NCI-H2196 (cell line): Measurements from ENCODE around the gene MAVS.
"Not testable (repeated sequence)": the region's sequence is repeated elsewhere in the genome, so short reads cannot be mapped to it uniquely, and the experiment has no call there.

Source experiments
- DNase-seq: peaks from one replicate; lab custom pipeline; 2025; ENCODE audit not compliant: unreplicated experiment; lab: John Stamatoyannopoulos, UW

MAVS gene

DNA sequence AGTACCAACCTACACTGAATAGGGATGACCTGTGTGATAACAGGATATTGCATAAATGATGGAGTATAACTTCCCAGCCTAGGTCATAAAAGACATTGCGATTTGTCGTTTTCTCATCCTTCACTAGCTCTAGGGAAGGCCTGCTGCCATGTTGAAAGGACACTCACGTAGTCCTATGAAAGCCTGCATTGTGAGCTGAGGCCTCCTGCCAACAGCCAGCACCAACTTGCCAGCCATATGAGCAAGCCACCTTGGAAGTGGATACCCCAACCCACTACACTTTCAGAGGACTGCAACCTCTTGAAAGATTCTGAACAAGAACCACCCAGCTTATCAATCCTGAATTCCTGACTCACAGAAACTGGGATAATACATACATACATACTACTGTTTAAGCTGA, 39.1 kb downstream of the MAVS start:
- no peak for DNase-seq

- no peak for DNase-seq
Measured at GRCh38 chr20:3887876-3888620, 41.4 kb downstream of the MAVS start.

DNA sequence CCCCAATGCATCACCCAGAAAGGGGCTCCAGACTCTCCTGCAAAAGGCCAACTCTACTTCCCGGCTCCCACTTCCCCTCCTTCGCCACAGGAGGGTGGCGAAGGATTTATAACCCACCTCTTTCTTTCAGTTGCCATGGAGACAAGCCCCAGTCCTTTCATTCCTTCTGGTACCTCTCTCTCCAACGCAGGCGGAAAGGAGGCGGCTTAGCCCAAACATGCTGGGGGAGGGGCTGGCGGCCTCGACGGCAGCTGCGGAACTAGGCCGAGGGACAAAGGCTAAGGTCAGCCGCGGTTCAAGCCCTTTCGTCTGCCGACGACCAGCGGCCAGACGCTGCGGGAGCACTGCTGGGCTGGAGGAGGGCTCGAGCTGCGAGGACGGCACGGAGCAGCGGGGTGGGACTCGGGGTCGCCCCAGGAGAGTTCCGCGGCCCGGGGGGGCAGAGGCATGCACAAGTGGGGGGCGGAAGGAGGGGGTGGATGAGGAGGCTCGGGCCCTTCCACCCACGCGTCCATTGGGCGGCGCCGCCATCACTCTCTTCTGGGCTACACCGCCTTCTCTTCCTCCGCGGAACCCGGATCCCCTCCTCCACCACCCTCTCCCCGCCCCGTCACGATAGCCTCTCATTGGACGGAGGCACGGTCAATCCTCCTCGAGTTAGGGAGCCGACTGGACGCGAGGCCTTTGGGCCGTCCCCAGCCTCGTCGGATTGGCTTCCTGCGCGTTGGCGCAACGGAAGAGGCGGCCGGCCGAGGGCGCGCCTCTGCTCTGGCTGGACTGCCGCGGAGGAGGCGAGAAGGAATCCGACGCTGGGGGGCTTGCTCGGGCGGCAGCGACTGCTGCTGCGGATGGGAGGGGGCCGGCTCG, 42.2 kb downstream of the MAVS start, which contains the start of gene PANK2:
Gene PANK2 (plus strand): TSS at position 766 of the 867 bp plus-strand sequence.
- peak; percentile 99 for DNase-seq

GRCh38 chr20:3889489-3890397, 43.1 kb downstream of the MAVS start:
- DNase-seq = no peak

DNA sequence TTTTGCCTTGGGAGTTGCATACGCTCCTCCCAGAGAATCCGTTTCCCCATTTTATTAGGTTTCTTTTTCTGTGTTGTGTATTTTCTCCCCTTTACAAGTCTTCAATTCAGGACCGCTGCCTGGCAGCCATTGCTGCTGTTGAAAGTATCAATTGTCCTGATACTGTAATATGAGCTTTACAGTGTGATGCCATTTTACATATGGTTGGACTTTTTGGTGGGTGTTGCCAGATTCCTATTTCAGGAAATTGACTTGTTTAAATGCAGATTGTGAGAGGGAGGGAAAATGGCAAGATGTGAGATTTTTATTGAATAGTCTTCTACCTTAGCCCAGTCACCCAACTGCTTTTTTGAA, 43.7 kb downstream of the MAVS start:
- no peak for DNase-seq

DNA sequence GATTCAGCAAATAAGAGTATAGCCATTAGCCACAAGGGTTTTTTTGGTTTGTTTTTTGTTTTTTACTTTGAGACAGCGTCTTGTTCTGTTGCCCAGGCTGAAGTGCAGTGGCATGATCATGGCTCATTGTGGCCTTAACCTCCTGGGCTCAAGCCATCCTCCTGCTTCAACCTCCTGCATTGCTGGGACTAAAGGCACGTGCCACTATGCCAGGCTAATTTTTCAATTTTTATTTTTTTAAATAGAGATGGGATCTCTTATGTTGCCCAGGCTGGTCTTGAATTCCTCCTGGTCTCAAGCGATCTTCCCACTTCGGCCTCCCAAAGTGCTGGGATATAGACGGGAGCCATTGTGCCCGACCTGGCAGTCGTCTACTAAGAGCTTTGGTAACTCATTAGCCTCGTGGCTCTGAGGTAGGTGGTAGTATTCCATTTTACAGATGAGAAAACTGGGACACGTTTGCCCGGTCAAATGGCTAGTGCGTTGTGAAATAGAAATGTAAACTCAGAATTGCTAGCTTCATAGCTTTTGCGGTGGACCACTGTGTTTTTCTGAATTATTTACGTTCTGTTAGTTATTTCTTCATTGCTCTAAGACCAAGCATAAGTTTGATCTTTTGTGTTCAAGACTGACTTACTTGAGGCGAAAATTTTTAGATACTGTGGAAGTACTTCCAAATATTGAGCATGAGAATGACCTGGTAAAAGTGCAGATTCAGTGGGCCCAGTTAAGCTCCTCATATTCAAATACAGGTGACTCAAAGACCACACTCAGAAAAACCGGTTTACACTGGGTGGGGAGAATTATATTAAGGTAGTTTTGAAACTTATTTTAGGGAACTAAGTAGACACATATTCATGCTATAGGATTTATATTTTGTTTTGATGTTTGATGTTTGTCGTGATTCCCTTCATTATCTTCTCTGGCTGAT, 44.6 kb downstream of the MAVS start:
- DNase-seq = no peak

- DNase-seq = no peak
Measured at GRCh38 chr20:3894796-3895195, 48.2 kb downstream of the MAVS start.

GRCh38 chr20:3896302-3896701, 49.7 kb downstream of the MAVS start:
- DNase-seq = no peak

- DNase-seq = no peak
Measured at GRCh38 chr20:3896853-3897583, 50.4 kb downstream of the MAVS start.

GRCh38 chr20:3898181-3898580, 51.5 kb downstream of the MAVS start:
- not testable (repeated sequence) for DNase-seq

GRCh38 chr20:3898639-3899038, 52.0 kb downstream of the MAVS start:
- DNase-seq = no peak

DNA sequence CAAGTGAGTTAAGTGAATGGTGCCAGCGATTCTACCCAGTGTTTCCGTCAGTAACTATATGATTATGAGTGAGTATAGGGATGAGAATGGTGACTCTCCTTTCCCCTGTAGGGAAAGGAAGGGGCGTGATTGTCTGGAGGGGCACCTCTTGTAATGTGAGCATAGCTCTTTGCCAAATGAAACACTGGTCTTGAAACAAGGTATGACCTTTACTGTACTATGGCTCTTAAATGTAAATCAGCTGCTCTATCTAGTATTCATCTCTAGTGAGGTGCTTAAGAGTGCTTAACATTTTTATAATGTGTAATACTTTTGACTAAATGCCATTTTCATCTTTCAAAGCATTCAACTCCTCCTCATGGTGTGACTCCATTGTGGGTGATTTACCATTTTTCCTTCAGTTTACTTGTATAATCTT, 53.6 kb downstream of the MAVS start:
- DNase-seq = peak; percentile 17

DNA sequence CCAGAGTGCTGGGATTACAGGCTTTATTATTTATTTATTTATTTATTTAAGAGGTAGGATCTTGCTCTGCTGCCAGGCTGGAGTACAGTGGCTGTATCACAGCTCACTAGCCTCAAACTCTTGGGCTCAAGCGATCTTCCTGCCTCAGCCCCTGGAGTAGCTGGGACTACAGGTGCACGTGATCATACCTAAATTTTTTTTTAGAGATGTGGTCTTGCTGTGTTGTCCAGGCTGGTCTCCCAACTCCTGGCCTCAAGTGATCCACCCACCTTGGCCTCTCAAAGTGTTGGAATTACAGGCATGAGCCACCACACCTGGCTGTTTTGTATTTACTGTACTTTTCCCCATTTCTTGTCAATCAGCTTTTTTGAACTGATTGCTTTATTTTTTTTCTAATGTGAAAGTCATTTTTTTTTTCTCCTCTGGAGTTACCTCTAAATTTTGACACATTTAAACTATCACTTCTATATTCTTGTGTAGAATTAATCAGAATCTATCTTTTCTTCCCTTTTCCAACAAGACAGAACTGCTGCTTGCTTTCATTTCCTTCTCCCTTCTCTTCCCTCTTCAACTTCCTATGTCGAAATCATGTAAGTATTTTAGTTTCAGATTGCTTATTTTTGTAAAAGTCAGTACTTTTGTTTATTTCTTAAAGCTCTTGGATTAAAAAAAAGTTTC, 54.5 kb downstream of the MAVS start:
- no peak for DNase-seq

- DNase-seq = no peak
Measured at GRCh38 chr20:3901706-3902440, 55.2 kb downstream of the MAVS start.

GRCh38 chr20:3902446-3902845, 55.8 kb downstream of the MAVS start:
- DNase-seq = no peak

DNA sequence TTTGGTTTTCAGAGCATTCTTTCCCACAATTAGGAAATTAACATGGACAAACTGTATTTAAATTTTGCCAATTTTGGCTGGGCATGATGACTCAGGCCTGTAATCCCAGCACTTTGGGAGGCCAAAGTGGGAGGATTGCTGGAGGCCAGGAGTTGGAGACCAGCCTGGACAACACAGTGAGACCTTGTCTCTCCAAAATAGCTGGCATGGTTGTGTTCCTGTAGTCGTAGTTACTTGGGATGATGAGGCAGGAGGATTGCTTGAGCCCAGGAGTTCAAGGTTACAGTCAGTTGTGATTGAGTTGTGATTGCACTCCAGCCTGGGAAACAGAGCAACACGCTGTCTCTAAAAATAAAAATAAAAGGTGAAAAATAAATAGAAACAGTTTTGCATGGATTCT, 57.6 kb downstream of the MAVS start:
- DNase-seq = no peak

- DNase-seq = no peak
Measured at GRCh38 chr20:3904857-3905256, 58.2 kb downstream of the MAVS start.
